Measurements from ENCODE around the gene HTR6. TPM values are rescaled to one million over a fixed set of nuclear protein-coding genes. Genes with fewer than 3 reads are reported as not detected.

The HTR6 gene
- total RNA-seq, 2 experiments from 2014 or later = 0.19 to 0.37 TPM

GRCh38 chr1:19696820-19697219 is 32.1 kb downstream of the HTR6 start:
- Mint-ChIP-seq H3K27me3 (ENCODE audit: low read depth) (no peaks in the 10 kb centered on the region), H3K9me3 (no peaks in the 10 kb centered on the region), H3K4me3 (no peak overlapping the region), H3K4me1 (ENCODE audit: low read depth) (no peaks in the 10 kb centered on the region), H3K36me3 (ENCODE audit: low read depth) (peaks cover 15% of the 10 kb centered on the region), H3K27ac (no peak overlapping the region)
- intact Hi-C loops (cut with micrococcal nuclease) = no loop called here
- DNase-seq = no peak
- CTCF ChIA-PET = interaction anchor here (0.9 to 1.7 kb wide), 3 partner anchors 9 to 35 kb away, joined by 3 to 5 read pairs (median 3); no protein-coding TSS in a partner anchor

DNA sequence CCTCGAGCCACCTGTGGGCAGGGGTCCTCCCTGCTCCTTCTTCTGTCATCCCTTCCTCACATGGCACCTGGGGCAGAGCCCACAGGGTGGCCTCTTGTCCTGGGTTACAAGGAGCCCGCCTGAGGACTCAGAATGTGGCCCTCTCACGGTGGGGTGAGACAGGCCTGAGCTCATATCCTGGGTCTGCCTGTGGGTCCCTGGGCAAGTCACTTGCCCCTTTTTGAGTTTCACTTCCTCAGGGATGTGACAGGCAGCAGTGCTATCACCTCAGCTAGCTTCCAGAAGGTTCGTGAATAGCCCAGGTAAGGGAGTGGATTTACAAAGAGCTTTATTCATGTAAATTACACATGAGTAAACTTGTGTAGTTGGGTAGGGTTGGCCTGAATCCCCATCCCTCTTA is 33.5 kb downstream of the HTR6 start:
- Mint-ChIP-seq H3K9me3 (no peaks in the 10 kb centered on the region), H3K36me3 (ENCODE audit: low read depth) (peaks cover 10% of the 10 kb centered on the region), H3K27ac (no peak overlapping the region), H3K27me3 (ENCODE audit: low read depth) (no peaks in the 10 kb centered on the region), H3K4me3 (no peak overlapping the region), H3K4me1 (ENCODE audit: low read depth) (no peaks in the 10 kb centered on the region)
- CTCF ChIA-PET = interaction anchor here (1.7 kb wide), 1 partner anchor 36 kb away, joined by 5 read pairs; no protein-coding TSS in a partner anchor
- DNase-seq = no peak
- intact Hi-C loops (cut with micrococcal nuclease) = no loop called here

GRCh38 chr1:19700079-19700777 is 35.6 kb downstream of the HTR6 start:
- no peak for DNase-seq
- CTCF ChIA-PET = interaction anchor here (1.0 kb wide), 1 partner anchor 39 kb away, joined by 3 read pairs; no protein-coding TSS in a partner anchor
- peaks cover 7% of the 10 kb centered on the region for H3K36me3 Mint-ChIP-seq (ENCODE audit: low read depth)
- H3K4me3 Mint-ChIP-seq = no peak overlapping the region
- peaks cover 8% of the 10 kb centered on the region for H3K4me1 Mint-ChIP-seq (ENCODE audit: low read depth)
- intact Hi-C loops (cut with micrococcal nuclease) = no loop called here
- H3K9me3 Mint-ChIP-seq = no peaks in the 10 kb centered on the region
- H3K27ac Mint-ChIP-seq = no peak overlapping the region
- no peaks in the 10 kb centered on the region for H3K27me3 Mint-ChIP-seq (ENCODE audit: low read depth)

DNA sequence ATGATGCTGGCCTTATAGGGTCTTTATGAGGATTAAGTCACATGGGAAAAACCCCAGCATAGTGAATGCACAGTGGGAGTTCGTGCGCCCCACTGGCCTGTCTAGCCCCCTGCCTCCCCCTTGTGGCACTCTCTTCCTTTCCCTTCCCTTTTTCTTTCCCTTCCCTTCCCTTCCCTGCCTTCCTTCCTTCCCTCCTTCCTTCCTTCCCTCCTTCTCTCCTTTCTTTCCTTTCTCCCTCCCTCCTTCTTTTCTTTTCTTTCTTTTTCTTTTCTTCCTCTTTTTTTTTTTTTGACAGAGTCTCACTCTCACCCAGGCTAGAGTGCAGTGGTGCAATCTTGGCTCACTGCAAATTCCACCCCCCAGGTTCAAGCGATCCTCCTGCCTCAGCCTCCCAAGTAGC is 38.6 kb downstream of the HTR6 start:
- Mint-ChIP-seq H3K4me1 (ENCODE audit: low read depth) (peaks cover 11% of the 10 kb centered on the region), H3K9me3 (no peaks in the 10 kb centered on the region)
- CTCF ChIA-PET = interaction anchor here (1.0 to 12.1 kb wide), 10 partner anchors 11 to 452 kb away, joined by 3 to 215 read pairs (median 5); partner anchors contain the start of genes EMC1, HTR6 and MRTO4

DNA sequence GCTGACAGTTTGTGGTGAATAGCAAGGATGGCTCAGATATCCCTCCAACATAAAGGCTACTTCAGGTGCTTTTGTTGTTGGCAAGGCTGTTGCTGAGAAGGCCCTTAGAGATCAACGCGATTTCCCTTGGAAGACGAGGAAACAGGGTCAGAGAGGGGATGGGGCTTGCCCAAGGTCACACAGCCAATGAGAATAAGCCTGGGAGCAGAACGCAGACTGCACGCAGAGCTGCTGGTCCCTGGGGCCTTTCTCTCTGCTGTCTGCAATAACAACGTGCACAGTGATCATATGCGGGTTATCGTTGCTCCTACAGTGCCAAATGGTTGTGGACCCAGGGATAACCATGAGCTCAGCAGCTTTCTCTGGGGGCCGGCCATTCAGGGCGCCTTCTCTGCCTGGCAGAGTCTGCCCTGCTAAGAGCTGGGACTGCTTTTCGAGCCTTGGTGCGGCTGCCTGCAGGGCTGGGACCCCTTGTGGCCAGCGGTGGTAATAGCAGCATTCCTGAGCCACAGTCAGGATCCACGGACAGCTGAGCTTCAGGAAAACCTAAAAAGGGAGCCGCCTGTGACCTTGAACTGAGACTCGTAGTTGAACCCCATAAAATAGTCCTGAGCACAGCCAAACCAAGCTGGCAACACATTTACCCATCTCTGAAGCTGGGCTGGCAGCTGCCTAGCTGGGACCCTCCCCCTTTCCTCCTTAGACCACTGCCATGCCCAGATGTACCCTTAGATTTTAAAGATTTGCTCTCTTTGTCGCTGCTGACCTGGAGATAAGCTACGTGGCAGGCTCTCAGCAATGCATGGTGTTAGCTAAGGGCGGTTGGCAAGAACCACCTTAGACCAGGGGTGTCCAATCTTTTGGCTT is 39.8 kb downstream of the HTR6 start:
- intact Hi-C loops (cut with micrococcal nuclease) = loop anchor here (1.0 kb wide), 1 partner anchor 43 kb away; no protein-coding TSS in a partner anchor
- peak; percentile 68 for DNase-seq

More for the DNA sequence above, 38.6 kb downstream of the HTR6 start:
- no peak overlapping the region for H3K27ac Mint-ChIP-seq
- H3K4me3 Mint-ChIP-seq = no peak overlapping the region
- DNase-seq = no peak
- intact Hi-C loops (cut with micrococcal nuclease) = no loop called here
- H3K36me3 Mint-ChIP-seq (ENCODE audit: low read depth) = peaks cover 6% of the 10 kb centered on the region
- H3K27me3 Mint-ChIP-seq (ENCODE audit: low read depth) = no peaks in the 10 kb centered on the region

DNA sequence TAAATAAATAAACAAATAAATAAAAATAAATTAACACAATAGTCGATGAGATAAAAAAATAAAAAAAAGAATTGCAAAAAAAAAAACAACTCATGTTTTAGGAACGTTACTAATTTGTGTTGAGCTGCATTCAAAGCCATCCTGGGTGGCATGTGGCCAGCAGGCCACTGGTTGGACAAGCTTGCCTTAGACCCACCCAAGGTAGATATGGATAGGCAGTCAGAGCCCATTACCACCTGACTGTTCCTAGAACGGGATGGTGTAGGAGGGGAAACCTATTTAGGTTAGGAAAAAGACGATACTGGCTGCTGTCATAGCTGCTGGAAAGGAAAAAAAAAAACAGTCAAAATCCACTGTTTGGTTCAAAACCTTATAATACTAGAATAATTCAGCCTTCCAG is 40.8 kb downstream of the HTR6 start:
- H3K9me3 Mint-ChIP-seq = no peaks in the 10 kb centered on the region

More for the DNA sequence above, 39.8 kb downstream of the HTR6 start:
- H3K27ac Mint-ChIP-seq = no peak overlapping the region
- H3K27me3 Mint-ChIP-seq (ENCODE audit: low read depth) = no peaks in the 10 kb centered on the region
- H3K4me3 Mint-ChIP-seq = no peak overlapping the region
- H3K36me3 Mint-ChIP-seq (ENCODE audit: low read depth) = peaks cover 6% of the 10 kb centered on the region
- H3K9me3 Mint-ChIP-seq = no peaks in the 10 kb centered on the region
- H3K4me1 Mint-ChIP-seq (ENCODE audit: low read depth) = peaks cover 14% of the 10 kb centered on the region
- CTCF ChIA-PET = interaction anchor here (0.5 to 12.1 kb wide), 25 partner anchors 10 to 1056 kb away, joined by 3 to 215 read pairs (median 5); partner anchors contain the start of genes EMC1, HTR6 and MRTO4

GRCh38 chr1:19706136-19706535 is 41.5 kb downstream of the HTR6 start:
- Mint-ChIP-seq H3K4me3 (no peak overlapping the region), H3K36me3 (ENCODE audit: low read depth) (peaks cover 8% of the 10 kb centered on the region), H3K4me1 (ENCODE audit: low read depth) (peaks cover 25% of the 10 kb centered on the region), H3K27me3 (ENCODE audit: low read depth) (no peaks in the 10 kb centered on the region), H3K9me3 (no peaks in the 10 kb centered on the region), H3K27ac (no peak overlapping the region)
- intact Hi-C loops (cut with micrococcal nuclease) = no loop called here
- DNase-seq = no peak
- CTCF ChIA-PET = interaction anchor here (0.9 to 12.1 kb wide), 6 partner anchors 9 to 44 kb away, joined by 3 to 215 read pairs (median 4); partner anchors contain the start of gene HTR6

More for the DNA sequence above, 40.8 kb downstream of the HTR6 start:
- H3K4me1 Mint-ChIP-seq (ENCODE audit: low read depth) = peaks cover 18% of the 10 kb centered on the region
- no peaks in the 10 kb centered on the region for H3K27me3 Mint-ChIP-seq (ENCODE audit: low read depth)
- CTCF ChIA-PET = interaction anchor here (1.0 to 12.1 kb wide), 10 partner anchors 10 to 215 kb away, joined by 3 to 215 read pairs (median 6); partner anchors contain the start of gene HTR6
- H3K36me3 Mint-ChIP-seq (ENCODE audit: low read depth) = peaks cover 7% of the 10 kb centered on the region
- no peak for DNase-seq
- intact Hi-C loops (cut with micrococcal nuclease) = no loop called here
- H3K27ac Mint-ChIP-seq = no peak overlapping the region
- no peak overlapping the region for H3K4me3 Mint-ChIP-seq

DNA sequence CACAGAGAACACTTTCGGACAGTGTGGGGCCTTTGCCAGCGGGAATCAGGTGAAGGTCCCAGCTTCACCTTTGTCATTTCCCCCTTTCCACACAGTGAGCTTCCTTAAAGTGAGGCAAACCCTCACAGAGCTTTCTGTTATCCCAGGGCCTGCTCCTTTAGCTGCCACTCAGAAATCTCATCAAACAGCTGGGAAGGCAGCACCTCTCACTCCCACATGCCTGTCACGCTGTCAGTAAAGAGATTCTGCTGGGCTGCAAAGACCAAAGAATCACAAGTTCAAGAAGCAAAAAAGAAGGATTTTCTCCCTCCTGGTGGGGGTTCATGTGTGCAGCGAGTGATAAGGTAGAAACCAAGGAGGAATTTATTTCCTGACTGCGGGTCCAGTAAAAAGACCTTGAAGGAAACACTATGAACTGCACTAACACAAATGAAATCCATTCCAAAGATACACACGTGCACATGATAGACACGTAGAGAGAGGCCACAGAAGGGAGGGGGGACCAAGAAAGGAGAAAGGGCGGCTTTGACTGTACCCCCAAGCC is 44.0 kb downstream of the HTR6 start:
- Mint-ChIP-seq H3K9me3 (no peaks in the 10 kb centered on the region), H3K36me3 (ENCODE audit: low read depth) (peaks cover 16% of the 10 kb centered on the region), H3K27ac (peak overlapping the region; percentile 37), H3K27me3 (ENCODE audit: low read depth) (no peaks in the 10 kb centered on the region), H3K4me3 (no peak overlapping the region), H3K4me1 (ENCODE audit: low read depth) (peaks cover 44% of the 10 kb centered on the region)
- CTCF ChIA-PET = interaction anchor here (0.6 to 12.1 kb wide), 4 partner anchors 14 to 404 kb away, joined by 3 to 215 read pairs (median 3); partner anchors contain the start of gene HTR6
- intact Hi-C loops (cut with micrococcal nuclease) = no loop called here
- DNase-seq = no peak

- DNase-seq = no peak
- no peaks in the 10 kb centered on the region for H3K27me3 Mint-ChIP-seq (ENCODE audit: low read depth)
- no peaks in the 10 kb centered on the region for H3K9me3 Mint-ChIP-seq
- intact Hi-C loops (cut with micrococcal nuclease) = no loop called here
- peak overlapping the region; percentile 24 for H3K27ac Mint-ChIP-seq
- H3K4me1 Mint-ChIP-seq (ENCODE audit: low read depth) = peaks cover 37% of the 10 kb centered on the region
- no peak overlapping the region for H3K4me3 Mint-ChIP-seq
- CTCF ChIA-PET = interaction anchor here (1.1 to 12.1 kb wide), 2 partner anchors 15 to 47 kb away, joined by 3 to 215 read pairs; partner anchors contain the start of gene HTR6
- peaks cover 17% of the 10 kb centered on the region for H3K36me3 Mint-ChIP-seq (ENCODE audit: low read depth)
Observed at GRCh38 chr1:19709260-19709793, 44.7 kb downstream of the HTR6 start.

DNA sequence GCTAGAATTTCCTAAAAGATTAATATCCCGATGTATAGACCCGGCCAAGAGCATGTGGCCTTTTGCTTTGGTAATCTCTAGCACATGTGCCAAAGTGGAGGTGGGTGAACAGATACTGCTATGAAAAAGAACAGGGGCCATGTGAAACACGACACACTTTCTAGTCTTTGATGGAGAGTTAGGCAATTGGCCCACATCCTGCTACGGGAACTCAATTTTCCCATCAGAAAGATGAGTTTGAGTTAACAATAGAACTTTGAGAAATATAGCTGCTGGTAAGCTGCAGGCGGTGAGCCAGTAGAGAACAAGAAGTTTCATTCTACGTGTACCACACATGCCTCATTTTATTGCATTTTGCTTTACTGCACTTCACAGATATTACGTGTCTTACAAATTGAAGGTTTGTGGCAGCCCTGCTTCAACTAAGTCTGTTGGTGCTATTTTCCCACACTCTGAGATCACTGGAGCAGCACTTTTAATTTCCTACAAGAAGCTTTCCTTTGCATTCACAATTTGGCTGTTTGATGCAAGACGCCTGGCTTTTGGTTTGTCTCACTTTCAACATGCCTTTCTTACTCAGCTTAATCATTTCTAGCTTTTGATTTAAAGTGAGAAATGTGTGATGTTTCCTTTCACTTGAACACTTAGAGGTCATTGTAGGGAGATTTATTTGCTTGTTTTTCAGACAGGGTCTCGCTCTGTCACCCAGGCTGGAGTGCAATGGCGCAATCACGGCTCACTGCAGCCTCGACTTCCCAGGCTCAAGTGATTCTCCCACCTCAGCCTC is 46.3 kb downstream of the HTR6 start:
- no peak overlapping the region for H3K4me3 Mint-ChIP-seq
- no peaks in the 10 kb centered on the region for H3K27me3 Mint-ChIP-seq (ENCODE audit: low read depth)
- CTCF ChIA-PET = interaction anchor here (1.2 to 12.1 kb wide), 3 partner anchors 17 to 171 kb away, joined by 3 to 215 read pairs (median 3); partner anchors contain the start of genes HTR6 and OTUD3
- H3K36me3 Mint-ChIP-seq (ENCODE audit: low read depth) = peaks cover 17% of the 10 kb centered on the region
- H3K27ac Mint-ChIP-seq = peak overlapping the region; percentile 91
- DNase-seq = peak; percentile 84
- intact Hi-C loops (cut with micrococcal nuclease) = loop anchor here (1.0 to 10.0 kb wide), 11 partner anchors 54 to 759 kb away; partner anchors contain the start of genes CAPZB and OTUD3
- H3K9me3 Mint-ChIP-seq = no peaks in the 10 kb centered on the region
- H3K4me1 Mint-ChIP-seq (ENCODE audit: low read depth) = peaks cover 41% of the 10 kb centered on the region

GRCh38 chr1:19712928-19713327 is 48.3 kb downstream of the HTR6 start:
- DNase-seq = peak; percentile 18
- no peaks in the 10 kb centered on the region for H3K27me3 Mint-ChIP-seq (ENCODE audit: low read depth)
- H3K9me3 Mint-ChIP-seq = no peaks in the 10 kb centered on the region
- H3K4me3 Mint-ChIP-seq = no peak overlapping the region
- intact Hi-C loops (cut with micrococcal nuclease) = loop anchor here (5.0 to 10.0 kb wide), 2 partner anchors 612 to 761 kb away; no protein-coding TSS in a partner anchor
- CTCF ChIA-PET = interaction anchor here (1.4 to 12.1 kb wide), 3 partner anchors 9 to 51 kb away, joined by 3 to 215 read pairs (median 15); partner anchors contain the start of gene HTR6
- peak overlapping the region; percentile 65 for H3K27ac Mint-ChIP-seq
- peaks cover 38% of the 10 kb centered on the region for H3K4me1 Mint-ChIP-seq (ENCODE audit: low read depth)
- H3K36me3 Mint-ChIP-seq (ENCODE audit: low read depth) = peaks cover 13% of the 10 kb centered on the region
